Measurements from ENCODE around the gene EVC2.

GRCh38 chr4:5618051-5618960 lies 90.1 kb downstream of the EVC2 start:
- TF ChIP-seq POLR2A (IDR thresholded peaks at IDR 0.05; ENCODE audit: low read depth, low read length) (no peak), CTCF (conservative IDR thresholded peaks at IDR 0.05; ENCODE audit: low read depth, low read length) (no peak)

Data from IMR-90 (cell line).